GM12878 (cell line): ENCODE measurements around the gene RBM10. TPM values are rescaled to one million over a fixed set of nuclear protein-coding genes. Genes with fewer than 3 reads are reported as not detected.

Source experiments
- ATAC-seq: fragments of 200-7000 bp; cut with Tn5 transposase; 3 replicates; pipeline ENCODE4 v1.9.1; 2020; ENCODE audit warnings: mild to moderate bottlenecking, moderate library complexity
- BruUV-seq: library from RNA; stranded (reverse); fragments of 400-500 nt; replicated peaks from 2 replicates; lab custom pipeline; 2021; lab: Mats Ljungman, UMichigan
- CTCF ChIA-PET: fragments of 300-600 bp; sonication (Branson Sonifier 250); formaldehyde crosslinking; extraction: SDS; loops from one replicate; lab custom pipeline; 2021; ENCODE audit warnings: inconsistent platforms; lab: Yijun Ruan, JAX
- POLR2A ChIA-PET: fragments of 350-600 bp; formaldehyde crosslinking; extraction: SDS; loops from one replicate; lab custom pipeline; 2021; ENCODE audit warnings: inconsistent platforms; lab: Charles Lee
- RAD21 ChIA-PET: fragments of 300-600 bp; sonication (Branson Sonifier 250); formaldehyde crosslinking; loops from one replicate; lab custom pipeline; 2023; ENCODE audit warnings: antibody characterized with exemption; ENCODE audit not compliant: unreplicated experiment; lab: Charles Lee
- SMC1A ChIA-PET: fragments of 300-600 bp; sonication (Branson Sonifier 250); formaldehyde crosslinking; loops from one replicate; lab custom pipeline; 2023; ENCODE audit not compliant: unreplicated experiment, uncharacterized antibody; lab: Charles Lee
- DNase-seq: peaks from one replicate; pipeline ENCODE4 v3.0.0-alpha.2; 2011; ENCODE audit warnings: low read depth, low spot score
- FAIRE-seq: peaks from 3 replicates; lab custom pipeline; 2011; peaks lifted over from hg19 to GRCh38; lab: Jason Lieb, UNC
- H2AFZ ChIP-seq: 2 replicates; pipeline ENCODE4 v1.6.0; 2011; ENCODE audit warnings: low read depth, low read length, control low read depth; ENCODE audit not compliant: control insufficient read depth
- H3K27ac ChIP-seq: 2 replicates; pipeline ENCODE4 v1.5.1; 2011; ENCODE audit warnings: control low read depth; ENCODE audit not compliant: control insufficient read depth, insufficient read depth
- H3K27me3 ChIP-seq, 2 experiments: replicated peaks in 1 of 2; 2 replicates each; pipeline versions ENCODE4 v1.6.0 to v1.6.1; 2011; ENCODE audit warnings: low read length in 1 of 2; ENCODE audit not compliant: control insufficient read depth in 2 of 2, insufficient read depth in 2 of 2
- H3K36me3 ChIP-seq, 2 experiments: 2 replicates each; pipeline ENCODE4 v1.5.1; 2011; ENCODE audit warnings: low read length in 1 of 2; ENCODE audit not compliant: control insufficient read depth in 2 of 2, insufficient read depth in 2 of 2
- H3K4me1 ChIP-seq: 2 replicates; pipeline ENCODE4 v1.6.1; 2011; ENCODE audit warnings: mild to moderate bottlenecking, low read length, moderate library complexity, mixed read lengths; ENCODE audit not compliant: control insufficient read depth, insufficient read depth
- H3K4me2 ChIP-seq: 2 replicates; pipeline ENCODE4 v1.6.0; 2011; ENCODE audit warnings: control low read depth; ENCODE audit not compliant: control insufficient read depth, insufficient read depth
- H3K4me3 ChIP-seq: fragments of 200-600 bp; sonication (generic); 2 replicates; pipeline ENCODE4 v1.5.1; 2016
- H3K79me2 ChIP-seq: 2 replicates; pipeline ENCODE4 v1.6.0; 2011; ENCODE audit warnings: low read length; ENCODE audit not compliant: control insufficient read depth, insufficient read depth
- H3K9ac ChIP-seq: 2 replicates; pipeline ENCODE4 v1.8.0; 2011; ENCODE audit warnings: low read length, control low read depth, mixed read lengths; ENCODE audit not compliant: control insufficient read depth, insufficient read depth
- H3K9me3 ChIP-seq: replicated peaks from 3 replicates; pipeline ENCODE4 v1.5.1; 2011; ENCODE audit warnings: mild to moderate bottlenecking, low read length; ENCODE audit not compliant: control insufficient read depth, insufficient read depth
- H4K20me1 ChIP-seq: 2 replicates; pipeline ENCODE4 v1.6.0; 2011; ENCODE audit not compliant: control insufficient read depth, insufficient read depth
- BCLAF1 ChIP-seq: fragments of 450-650 bp; IDR thresholded peaks from 2 replicates; pipeline ENCODE4 v1.6.1; 2017; ENCODE audit warnings: antibody characterized with exemption, mild to moderate bottlenecking, moderate library complexity
- CHD1 ChIP-seq: IDR thresholded peaks from 2 replicates; pipeline ENCODE4 v1.6.1; 2012; ENCODE audit warnings: low read depth, low read length, improper control_type of control experiment
- HDAC6 ChIP-seq: fragments of 200-600 bp; sonication (generic); IDR thresholded peaks from one replicate; pipeline ENCODE4 v1.8.0; 2017; ENCODE audit warnings: antibody characterized with exemption; ENCODE audit not compliant: unreplicated experiment
- MYC ChIP-seq: IDR thresholded peaks from 2 replicates; pipeline ENCODE4 v1.6.1; 2011; ENCODE audit warnings: mild to moderate bottlenecking, low read length, moderate library complexity, inconsistent platforms; ENCODE audit not compliant: insufficient read depth, insufficient replicate concordance, insufficient read length, severe bottlenecking
- RUNX3 ChIP-seq: IDR thresholded peaks from 2 replicates; pipeline ENCODE4 v1.6.1; 2012; ENCODE audit warnings: low read length, inconsistent platforms
- SREBF2 ChIP-seq: IDR thresholded peaks from 2 replicates; pipeline ENCODE4 v1.6.1; 2012; ENCODE audit warnings: mild to moderate bottlenecking, low read length
- ZSCAN29 ChIP-seq: fragments of 450-650 bp; IDR thresholded peaks from 2 replicates; pipeline ENCODE4 v1.6.1; 2017; ENCODE audit warnings: mild to moderate bottlenecking, moderate library complexity
- WGBS: methylation state at CpG from one replicate; pipeline ENCODE4 v1.1.6; 2016; ENCODE audit warnings: low lambda C conversion rate; ENCODE audit not compliant: insufficient replicate concordance, insufficient coverage; ENCODE audit errors: missing lambda C conversion rate; 5-methylcytosine and 5-hydroxymethylcytosine counted together
- in situ Hi-C: fragments of 300-500 bp; cut with MboI; formaldehyde crosslinking; loops from 9 replicates; pipeline ENCODE4 v1.14.3; 2018; ENCODE audit warnings: mixed read lengths
- intact Hi-C: fragments of 100-400 bp; cut with micrococcal nuclease; formaldehyde crosslinking; loops from one replicate; pipeline ENCODE4 v1.14.2; 2022; ENCODE audit not compliant: unreplicated experiment
- polyA plus RNA-seq, 11 experiments: library from polyadenylated mRNA; depleted of rRNA in 4 of 11; unstranded in 6 of 11; stranded (reverse) in 5 of 11; fragments of >200 nt; fragmentation: Nextera tagmentation in 4 of 11; fragmentation: Illumina TruSeq in 1 of 11; extraction: Ambion mirVana in 4 of 11; extraction: Trizol in 1 of 11; gene quantifications; 1 replicate in 1 of 11; 2 replicates in 10 of 11; pipeline versions ENCODE4 v1.2.1 to v1.2.3, GENCODE V29; 2011 to 2016; ENCODE audit warnings: inconsistent platforms in 2 of 11, missing spikeins in 2 of 11, low read depth in 1 of 11
- total RNA-seq, 4 experiments: library from RNA; depleted of rRNA in 3 of 4; stranded (reverse); fragments of >200 nt in 3 of 4; fragmentation: Illumina TruSeq in 1 of 4; extraction: Trizol in 1 of 4; gene quantifications; 2 replicates each; pipeline versions ENCODE4 v1.2.1 to v1.2.3, GENCODE V29; 2013 to 2021

Gene RBM10
- total and polyA plus RNA-seq, 10 of the 15 experiments (the other 5 are each of a cell fraction or from before 2014, with no cell fraction given): 1.4 to 60.0 (median 29.8) TPM

GRCh38 chrX:47194194-47194787 is 49.3 kb downstream of the RBM10 start:
- ATAC-seq (no peak), FAIRE-seq (no peak), DNase-seq (no peak)
- BruUV-seq: no TSS peak
- H4K20me1 ChIP-seq: peaks cover 9% of the 10 kb centered on the region; the same call in 1 of the 2 replicates
- H3K4me2 ChIP-seq: peak overlapping the region; percentile 96
- peak overlapping the region; percentile 97 for H3K9ac ChIP-seq
- CTCF ChIA-PET: interaction anchor here (0.6 to 2.2 kb wide), 8 partner anchors 10 to 833 kb away, joined by 3 to 14 read pairs (median 3); partner anchors contain the start of genes CDK16, NDUFB11 and RBM10
- H3K27ac ChIP-seq: peak overlapping the region; percentile 89
- in situ Hi-C loops: loop anchor here (5.0 to 10.0 kb wide), 2 partner anchors 193 to 461 kb away; partner anchors contain the start of genes ELK1 and UXT
- RAD21 ChIA-PET: interaction anchor here (1.1 to 2.0 kb wide), 3 partner anchors 24 to 190 kb away, joined by 5 to 8 read pairs (median 5); partner anchors contain the start of gene CDK16
- POLR2A ChIA-PET: interaction anchor here (0.8 to 1.8 kb wide), 3 partner anchors 24 to 190 kb away, joined by 3 to 4 read pairs (median 3); no protein-coding TSS in a partner anchor
- WGBS: 30% methylated on average over 14 of the region's 14 CpGs
- H3K9me3 ChIP-seq: no peaks in the 10 kb centered on the region
- TF ChIP-seq CHD1 (no peak), RUNX3 (no peak), BCLAF1 (no peak), SREBF2 (no peak), MYC (no peak), HDAC6 (peak; percentile 2), ZSCAN29 (no peak)
- H3K79me2 ChIP-seq: peaks cover 59% of the 10 kb centered on the region
- SMC1A ChIA-PET: interaction anchor here (3.1 kb wide), 1 partner anchor 190 kb away, joined by 20 read pairs; no protein-coding TSS in a partner anchor
- H3K4me1 ChIP-seq: peaks cover 13% of the 10 kb centered on the region
- H3K4me3 ChIP-seq: peak overlapping the region; percentile 91
- H2AFZ ChIP-seq: peak overlapping the region; percentile 72
- intact Hi-C loops: loop anchor here (5.0 kb wide), 3 partner anchors 168 to 1753 kb away; no protein-coding TSS in a partner anchor
- H3K27me3 ChIP-seq: no peaks in the 10 kb centered on the region
- H3K36me3 ChIP-seq: peaks cover 10% of the 10 kb centered on the region in 2 experiments; a peak in 3 of 4 replicates
